Activated CD8-positive, alpha-beta memory T cell treated with anti-CD3 and anti-CD28 coated beads, Interleukin-2, amount 50 U/mL, for 24 hours (primary cell): ENCODE data around the gene AKR1C4.

Source experiments
- DNase-seq: peaks from one replicate; pipeline ENCODE4 v3.0.0-alpha.2; 2020; ENCODE audit errors: extremely low read depth

AKR1C4 gene

GRCh38 chr10:5266804-5267203 lies 70.2 kb downstream of the AKR1C4 start:
- no peak for DNase-seq

GRCh38 chr10:5268234-5268633 lies 71.6 kb downstream of the AKR1C4 start:
- DNase-seq, result no peak
